HUES48 (cell line): ENCODE measurements around the gene PSMB11.

ENCODE experiments used
- H3K27ac ChIP-seq: one replicate; pipeline ENCODE4 v1.7.0; 2013; ENCODE audit warnings: low read depth, low read length, inconsistent platforms
- H3K27me3 ChIP-seq: 2 replicates; pipeline ENCODE4 v1.6.1; 2013; ENCODE audit warnings: mild to moderate bottlenecking, low read length; ENCODE audit not compliant: control insufficient read depth, insufficient read depth
- H3K36me3 ChIP-seq: 2 replicates; pipeline ENCODE4 v1.6.1; 2013; ENCODE audit warnings: low read length; ENCODE audit not compliant: control insufficient read depth, insufficient read depth
- H3K4me1 ChIP-seq: 2 replicates; pipeline ENCODE4 v1.6.1; 2013; ENCODE audit warnings: mild to moderate bottlenecking, low read length; ENCODE audit not compliant: control insufficient read depth, insufficient read depth
- H3K4me3 ChIP-seq: 2 replicates; pipeline ENCODE4 v1.5.1; 2013; ENCODE audit warnings: mild to moderate bottlenecking, low read depth, low read length
- H3K9ac ChIP-seq: 2 replicates; pipeline ENCODE4 v1.6.1; 2013; ENCODE audit warnings: mild to moderate bottlenecking, low read depth, low read length, moderate library complexity
- H3K9me3 ChIP-seq: 2 replicates; pipeline ENCODE4 v1.6.1; 2013; ENCODE audit warnings: low read length; ENCODE audit not compliant: control insufficient read depth, insufficient read depth

Gene PSMB11

GRCh38 chr14:23076785-23077408 lies 34.9 kb downstream of the PSMB11 start:
- peaks cover 10% of the 10 kb centered on the region for H3K4me1 ChIP-seq
- no peak overlapping the region for H3K9ac ChIP-seq

GRCh38 chr14:23077962-23078361 lies 36.0 kb downstream of the PSMB11 start:
- H3K36me3 ChIP-seq: peaks cover 91% of the 10 kb centered on the region
- H3K27ac ChIP-seq: no peak overlapping the region

More at GRCh38 chr14:23076785-23077408, 34.9 kb downstream of the PSMB11 start:
- Histone ChIP-seq H3K27ac (no peak overlapping the region), H3K36me3 (peaks cover 90% of the 10 kb centered on the region), H3K27me3 (no peaks in the 10 kb centered on the region), H3K4me3 (no peak overlapping the region), H3K9me3 (no peaks in the 10 kb centered on the region)

GRCh38 chr14:23078692-23079116 lies 36.7 kb downstream of the PSMB11 start:
- Histone ChIP-seq H3K27me3 (no peaks in the 10 kb centered on the region), H3K4me1 (no peaks in the 10 kb centered on the region), H3K9ac (no peak overlapping the region), H3K36me3 (peaks cover 96% of the 10 kb centered on the region), H3K27ac (no peak overlapping the region), H3K9me3 (no peaks in the 10 kb centered on the region), H3K4me3 (no peak overlapping the region)

More at GRCh38 chr14:23077962-23078361, 36.0 kb downstream of the PSMB11 start:
- Histone ChIP-seq H3K9ac (no peak overlapping the region), H3K27me3 (no peaks in the 10 kb centered on the region), H3K4me1 (0 out of 2 replicates have a peak, but pooled peaks cover under 1% of the 10 kb centered on the region), H3K9me3 (no peaks in the 10 kb centered on the region), H3K4me3 (no peak overlapping the region)

DNA sequence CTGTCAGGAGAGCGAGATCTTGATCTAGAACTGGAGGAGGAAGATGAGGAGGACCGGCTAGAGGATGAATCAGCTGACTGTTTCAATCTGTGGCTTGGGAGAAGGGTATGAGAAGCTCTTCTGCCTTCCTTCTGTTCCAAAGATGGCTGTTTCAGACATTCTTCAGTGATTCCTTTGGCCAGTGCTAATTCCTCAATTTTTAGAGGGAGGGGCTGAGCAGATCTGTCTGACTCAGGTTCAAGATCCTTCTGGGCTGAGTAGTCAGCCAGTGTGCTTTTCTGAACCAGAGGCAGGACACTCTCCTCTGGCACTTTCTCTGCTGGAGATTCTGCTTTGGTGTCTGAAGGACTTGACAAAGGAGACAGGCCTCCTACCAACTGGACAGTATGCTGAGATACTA lies 37.7 kb downstream of the PSMB11 start:
- Histone ChIP-seq H3K4me1 (no peaks in the 10 kb centered on the region), H3K9me3 (no peaks in the 10 kb centered on the region), H3K27ac (no peak overlapping the region), H3K9ac (no peak overlapping the region), H3K36me3 (peaks cover 97% of the 10 kb centered on the region), H3K4me3 (no peak overlapping the region), H3K27me3 (no peaks in the 10 kb centered on the region)

GRCh38 chr14:23080474-23080873 lies 38.5 kb downstream of the PSMB11 start:
- H3K36me3 ChIP-seq: peaks cover 97% of the 10 kb centered on the region

DNA sequence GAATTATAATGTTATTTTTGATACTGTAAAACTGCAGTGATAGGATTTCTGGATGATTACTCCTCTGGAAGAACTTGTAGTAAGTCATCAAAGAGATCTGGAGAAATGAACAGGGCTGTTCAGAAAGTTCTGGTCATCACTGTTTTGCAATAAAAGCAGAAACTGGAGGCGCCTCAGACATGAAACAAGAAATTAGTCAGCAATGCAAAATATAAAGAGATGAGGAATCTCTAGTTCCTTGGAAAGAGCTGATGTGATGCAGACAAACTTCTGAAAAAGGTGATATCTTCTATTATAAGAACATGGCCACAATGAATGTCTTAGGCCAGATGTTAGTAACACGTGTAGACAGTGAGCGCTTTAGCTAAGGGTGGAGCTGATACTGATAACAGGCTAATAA lies 43.4 kb downstream of the PSMB11 start:
- no peak overlapping the region for H3K4me3 ChIP-seq
- no peak overlapping the region for H3K9ac ChIP-seq
- no peak overlapping the region for H3K27ac ChIP-seq
- H3K4me1 ChIP-seq: no peaks in the 10 kb centered on the region
- H3K9me3 ChIP-seq: no peaks in the 10 kb centered on the region
- no peaks in the 10 kb centered on the region for H3K27me3 ChIP-seq
- H3K36me3 ChIP-seq: peaks cover 98% of the 10 kb centered on the region

More at GRCh38 chr14:23080474-23080873, 38.5 kb downstream of the PSMB11 start:
- H3K9ac ChIP-seq: no peak overlapping the region
- no peaks in the 10 kb centered on the region for H3K9me3 ChIP-seq
- H3K4me3 ChIP-seq: no peak overlapping the region
- H3K27me3 ChIP-seq: no peaks in the 10 kb centered on the region
- no peak overlapping the region for H3K27ac ChIP-seq
- no peaks in the 10 kb centered on the region for H3K4me1 ChIP-seq

- no peak overlapping the region for H3K27ac ChIP-seq
- H3K9me3 ChIP-seq: no peaks in the 10 kb centered on the region
- H3K36me3 ChIP-seq: peaks cover 96% of the 10 kb centered on the region
Observed at GRCh38 chr14:23086565-23086964, 44.6 kb downstream of the PSMB11 start.

DNA sequence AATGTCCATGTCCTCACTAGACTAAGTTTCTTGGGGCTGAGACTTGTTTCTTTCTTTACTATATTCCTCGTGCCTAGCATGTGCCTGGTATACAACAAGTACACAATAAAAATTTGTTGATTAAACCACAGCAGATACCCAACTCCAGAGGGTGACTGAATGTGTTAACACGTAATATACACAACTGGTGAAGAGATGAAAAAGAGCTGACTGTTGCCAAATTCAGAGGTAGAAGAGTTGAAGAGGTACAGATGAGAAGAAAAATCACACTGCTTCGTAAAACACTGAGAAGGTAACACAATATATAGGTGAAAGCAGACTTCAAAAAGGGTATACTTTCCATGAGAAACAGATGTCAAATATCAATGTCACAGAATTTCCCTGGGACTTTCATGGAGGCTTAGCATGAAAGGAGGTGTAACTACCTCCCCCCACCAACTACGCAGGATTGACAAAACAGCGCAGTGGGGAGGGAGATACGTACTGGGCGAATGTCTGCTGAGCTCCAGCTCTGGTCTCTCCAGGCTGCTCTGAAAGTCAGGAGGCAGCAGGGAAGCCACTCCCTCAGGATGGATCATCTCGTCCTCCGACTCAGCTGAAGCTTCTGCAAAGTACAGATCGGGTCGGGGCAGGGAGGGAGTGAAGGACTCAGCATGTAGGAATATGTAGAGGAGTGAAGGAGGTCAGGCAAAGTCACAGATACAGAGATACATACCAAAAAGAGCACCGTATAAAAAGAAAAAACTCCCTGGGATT lies 47.7 kb downstream of the PSMB11 start:
- no peak overlapping the region for H3K27ac ChIP-seq
- H3K36me3 ChIP-seq: peaks cover 87% of the 10 kb centered on the region
- no peaks in the 10 kb centered on the region for H3K9me3 ChIP-seq
- peaks cover 3% of the 10 kb centered on the region; the same call in 1 of the 2 replicates for H3K4me1 ChIP-seq
- no peak overlapping the region for H3K9ac ChIP-seq
- no peaks in the 10 kb centered on the region for H3K27me3 ChIP-seq
- no peak overlapping the region for H3K4me3 ChIP-seq

More at GRCh38 chr14:23086565-23086964, 44.6 kb downstream of the PSMB11 start:
- Histone ChIP-seq H3K4me1 (no peaks in the 10 kb centered on the region), H3K27me3 (no peaks in the 10 kb centered on the region), H3K9ac (no peak overlapping the region), H3K4me3 (no peak overlapping the region)

- Histone ChIP-seq H3K9me3 (no peaks in the 10 kb centered on the region), H3K4me3 (no peak overlapping the region), H3K36me3 (peaks cover 81% of the 10 kb centered on the region), H3K27me3 (no peaks in the 10 kb centered on the region), H3K27ac (no peak overlapping the region), H3K4me1 (peaks cover 3% of the 10 kb centered on the region; the same call in 1 of the 2 replicates), H3K9ac (no peak overlapping the region)
Observed at GRCh38 chr14:23090254-23090636, 48.2 kb downstream of the PSMB11 start.

DNA sequence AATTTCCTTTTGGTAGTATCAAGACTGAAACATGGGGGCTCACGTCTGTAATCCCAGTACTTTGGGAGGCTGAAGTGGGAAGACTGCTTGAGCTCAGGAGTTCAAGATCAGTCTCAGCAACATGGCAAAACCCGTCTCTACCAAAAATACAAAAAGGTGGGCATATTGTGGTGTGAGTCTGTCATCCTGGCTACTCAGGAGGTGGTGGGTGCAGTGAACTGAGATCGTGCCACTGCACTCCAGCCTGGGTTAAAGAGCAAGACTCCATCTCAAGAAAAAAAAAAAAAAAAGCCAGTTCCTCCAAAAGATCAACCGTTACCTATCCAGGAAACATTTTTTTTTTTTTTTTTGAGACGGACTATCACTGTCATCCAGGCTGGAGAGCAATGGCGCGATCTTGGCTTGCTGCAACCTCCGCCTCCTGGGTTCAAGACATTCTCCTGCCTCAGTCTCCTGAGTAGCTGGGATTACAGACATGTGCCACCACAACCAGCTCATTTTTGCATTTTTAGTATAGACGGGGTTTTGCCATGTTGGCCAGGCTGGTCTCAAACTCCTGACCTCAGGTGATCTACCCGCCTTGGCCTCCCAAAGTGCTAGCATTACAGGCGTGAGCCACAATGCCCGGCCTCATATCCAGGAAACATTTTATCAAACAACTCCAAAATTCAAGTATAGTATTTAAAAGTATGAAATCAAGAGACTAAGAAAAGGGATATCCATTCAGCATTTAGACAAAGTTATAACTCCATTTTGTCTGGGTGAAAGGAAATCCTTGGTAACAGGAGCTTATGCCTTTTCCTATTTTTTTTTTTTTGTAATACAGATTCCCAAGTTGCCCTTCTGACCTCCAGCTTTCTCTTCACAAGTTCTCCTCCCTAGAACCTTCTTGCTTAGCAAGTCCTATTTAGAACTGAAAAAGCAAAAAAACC lies 49.5 kb downstream of the PSMB11 start:
- H3K9me3 ChIP-seq: no peaks in the 10 kb centered on the region
- no peak overlapping the region for H3K27ac ChIP-seq
- H3K4me3 ChIP-seq: no peak overlapping the region
- no peak overlapping the region for H3K9ac ChIP-seq
- no peaks in the 10 kb centered on the region for H3K27me3 ChIP-seq
- H3K36me3 ChIP-seq: peaks cover 68% of the 10 kb centered on the region
- peaks cover 3% of the 10 kb centered on the region; the same call in 1 of the 2 replicates for H3K4me1 ChIP-seq
